Hematopoietic multipotent progenitor cell treated with erythropoietin and hydrocortisone succinate and interleukin-3 and kit ligand, for 6 days (in vitro differentiated cells): ENCODE data around the gene TSC22D2.

Experiments
- DNase-seq: peaks from one replicate; pipeline ENCODE4 v3.0.0-alpha.2; 2015

The TSC22D2 gene

GRCh38 chr3:150408221-150409124, at the start of gene TSC22D2:
Gene TSC22D2, plus strand, starts transcription at chr3:150408298. Its CDS starts 1,053 bp downstream, at chr3:150409351.
- DNase-seq, result peak; percentile 95

- no peak for DNase-seq
These were observed 48.7 kb upstream of the TSC22D2 start for GRCh38 chr3:150359381-150359780.

- DNase-seq, result no peak
These were observed 47.1 kb upstream of the TSC22D2 start for GRCh38 chr3:150360966-150361365.

- DNase-seq, result no peak
These were observed 45.4 kb upstream of the TSC22D2 start for GRCh38 chr3:150362515-150363302.

GRCh38 chr3:150363420-150363819, 44.7 kb upstream of the TSC22D2 start:
- DNase-seq, result no peak

- DNase-seq, result peak; percentile 11
These were observed 42.9 kb upstream of the TSC22D2 start for GRCh38 chr3:150365132-150365604.

- no peak for DNase-seq
These were observed 40.3 kb upstream of the TSC22D2 start for GRCh38 chr3:150367757-150368156.

GRCh38 chr3:150370122-150370602, 37.9 kb upstream of the TSC22D2 start:
- no peak for DNase-seq

- no peak for DNase-seq
These were observed 37.1 kb upstream of the TSC22D2 start for GRCh38 chr3:150370999-150371398.

- no peak for DNase-seq
These were observed 36.3 kb upstream of the TSC22D2 start for GRCh38 chr3:150371741-150372254.

- DNase-seq, result no peak
These were observed 35.8 kb upstream of the TSC22D2 start for GRCh38 chr3:150372320-150372719.

- peak; percentile 13 for DNase-seq
These were observed 35.4 kb upstream of the TSC22D2 start for GRCh38 chr3:150372722-150373121.

- DNase-seq, result no peak
These were observed 34.7 kb upstream of the TSC22D2 start for GRCh38 chr3:150373234-150373875.

- no peak for DNase-seq
These were observed 33.1 kb upstream of the TSC22D2 start for GRCh38 chr3:150374975-150375374.

- DNase-seq, result peak; percentile 10
These were observed 31.9 kb upstream of the TSC22D2 start for GRCh38 chr3:150376001-150376848.

GRCh38 chr3:150377601-150378300, 30.3 kb upstream of the TSC22D2 start:
- DNase-seq, result no peak

GRCh38 chr3:150378301-150378748, 29.8 kb upstream of the TSC22D2 start:
- DNase-seq, result no peak

- DNase-seq, result no peak
These were observed 28.6 kb upstream of the TSC22D2 start for GRCh38 chr3:150379469-150379868.

- DNase-seq, result peak; percentile 80
These were observed 23.5 kb upstream of the TSC22D2 start for GRCh38 chr3:150384296-150385212.
